ENCODE data around the gene TMEM147. TPM values are rescaled to one million over a fixed set of nuclear protein-coding genes. Genes with fewer than 3 reads are reported as not detected.

TMEM147 gene
- total and polyA plus RNA-seq, 3 donors from 2014 or later, result 125 to 146 (median 125) TPM

DNA sequence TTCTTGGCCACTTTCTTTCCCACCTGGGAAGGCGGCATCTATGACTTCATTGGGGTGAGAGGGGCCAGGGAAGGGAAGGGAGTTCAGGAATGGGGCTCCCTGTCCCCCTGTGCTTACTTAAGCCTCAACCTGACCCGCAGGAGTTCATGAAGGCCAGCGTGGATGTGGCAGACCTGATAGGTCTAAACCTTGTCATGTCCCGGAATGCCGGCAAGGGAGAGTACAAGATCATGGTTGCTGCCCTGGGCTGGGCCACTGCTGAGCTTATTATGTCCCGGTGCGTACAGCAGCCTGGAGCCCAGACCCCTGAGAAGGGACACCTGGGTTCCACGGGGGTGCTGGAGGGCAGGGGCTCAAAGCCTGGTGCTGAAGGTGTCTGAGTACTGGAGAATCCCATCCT is 1.1 kb downstream of the TMEM147 start:
- WGBS, 2 donors, result 67 to 77% methylated on average over 8 of the region's 8 CpGs
- DNase-seq, result no peak
- Histone ChIP-seq H3K27ac (no peak overlapping the region), H3K36me3 (ENCODE audit: low read depth, missing control alignments) (no peaks in the 10 kb centered on the region), H3K4me1 (peaks cover 13% of the 10 kb centered on the region), H3K4me3 (peak overlapping the region in 1 of 2 donors; percentile 93), H3K9me3 (no peaks in the 10 kb centered on the region), H3K27me3 (no peaks in the 10 kb centered on the region)
- TF ChIP-seq POLR2A (IDR thresholded peaks at IDR 0.05), result no peak
- intact Hi-C loops (cut with DNase I; ENCODE audit: low total_unique reads), result loop anchor here (10.0 kb wide), 2 partner anchors 98 to 168 kb away; partner anchors contain the start of genes COX6B1, ETV2 and KMT2B

DNA sequence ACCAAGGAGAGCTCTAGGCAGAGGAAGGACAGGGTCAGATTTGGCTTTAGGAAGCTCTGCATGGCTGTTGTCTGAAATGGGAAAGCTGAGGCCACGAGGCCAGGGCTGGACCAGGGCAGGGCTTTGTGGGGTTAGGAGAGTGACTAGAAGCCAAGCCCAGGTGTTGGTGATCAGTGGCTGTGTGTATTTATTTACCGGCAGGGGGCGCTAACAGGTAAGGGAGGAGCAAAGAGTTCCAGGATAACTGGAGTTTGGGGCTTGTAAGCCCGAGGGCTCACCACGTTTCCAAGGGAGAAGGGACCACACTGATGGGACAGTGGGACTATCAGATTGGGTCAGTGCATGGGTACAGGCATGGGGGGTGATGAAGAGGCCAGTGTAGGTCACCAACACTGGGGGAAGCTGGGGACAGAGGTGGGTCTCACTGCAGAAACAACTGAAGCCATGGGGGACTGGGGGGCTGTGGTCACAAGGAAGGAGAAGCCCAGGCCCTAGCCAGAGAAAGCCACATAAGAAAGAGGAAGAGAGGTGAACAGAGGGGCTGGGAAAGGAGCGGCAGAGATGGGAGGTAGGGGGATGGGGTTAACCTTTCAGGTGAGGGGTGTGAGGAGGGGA is 3.9 kb downstream of the TMEM147 start:
- TF ChIP-seq, protein P1, sequence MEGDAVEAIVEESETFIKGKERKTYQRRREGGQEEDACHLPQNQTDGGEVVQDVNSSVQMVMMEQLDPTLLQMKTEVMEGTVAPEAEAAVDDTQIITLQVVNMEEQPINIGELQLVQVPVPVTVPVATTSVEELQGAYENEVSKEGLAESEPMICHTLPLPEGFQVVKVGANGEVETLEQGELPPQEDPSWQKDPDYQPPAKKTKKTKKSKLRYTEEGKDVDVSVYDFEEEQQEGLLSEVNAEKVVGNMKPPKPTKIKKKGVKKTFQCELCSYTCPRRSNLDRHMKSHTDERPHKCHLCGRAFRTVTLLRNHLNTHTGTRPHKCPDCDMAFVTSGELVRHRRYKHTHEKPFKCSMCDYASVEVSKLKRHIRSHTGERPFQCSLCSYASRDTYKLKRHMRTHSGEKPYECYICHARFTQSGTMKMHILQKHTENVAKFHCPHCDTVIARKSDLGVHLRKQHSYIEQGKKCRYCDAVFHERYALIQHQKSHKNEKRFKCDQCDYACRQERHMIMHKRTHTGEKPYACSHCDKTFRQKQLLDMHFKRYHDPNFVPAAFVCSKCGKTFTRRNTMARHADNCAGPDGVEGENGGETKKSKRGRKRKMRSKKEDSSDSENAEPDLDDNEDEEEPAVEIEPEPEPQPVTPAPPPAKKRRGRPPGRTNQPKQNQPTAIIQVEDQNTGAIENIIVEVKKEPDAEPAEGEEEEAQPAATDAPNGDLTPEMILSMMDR (IDR thresholded peaks at IDR 0.05), result peak; percentile 59 to 80 (median 69)
- TF ChIP-seq POLR2A (IDR thresholded peaks at IDR 0.05), result no peak
- Histone ChIP-seq H3K27me3 (no peaks in the 10 kb centered on the region), H3K27ac (no peak overlapping the region), H3K9me3 (no peaks in the 10 kb centered on the region), H3K4me1 (peaks cover 12% of the 10 kb centered on the region), H3K36me3 (ENCODE audit: low read depth, missing control alignments) (no peaks in the 10 kb centered on the region), H3K4me3 (no peak overlapping the region)
- intact Hi-C loops (cut with DNase I; ENCODE audit: low total_unique reads), result loop anchor here (10.0 kb wide), 2 partner anchors 96 to 166 kb away; partner anchors contain the start of genes COX6B1, ETV2 and KMT2B
- WGBS, 2 donors, result 30 to 44% methylated on average over 6 of the region's 6 CpGs
- DNase-seq, result peak; percentile 39

DNA sequence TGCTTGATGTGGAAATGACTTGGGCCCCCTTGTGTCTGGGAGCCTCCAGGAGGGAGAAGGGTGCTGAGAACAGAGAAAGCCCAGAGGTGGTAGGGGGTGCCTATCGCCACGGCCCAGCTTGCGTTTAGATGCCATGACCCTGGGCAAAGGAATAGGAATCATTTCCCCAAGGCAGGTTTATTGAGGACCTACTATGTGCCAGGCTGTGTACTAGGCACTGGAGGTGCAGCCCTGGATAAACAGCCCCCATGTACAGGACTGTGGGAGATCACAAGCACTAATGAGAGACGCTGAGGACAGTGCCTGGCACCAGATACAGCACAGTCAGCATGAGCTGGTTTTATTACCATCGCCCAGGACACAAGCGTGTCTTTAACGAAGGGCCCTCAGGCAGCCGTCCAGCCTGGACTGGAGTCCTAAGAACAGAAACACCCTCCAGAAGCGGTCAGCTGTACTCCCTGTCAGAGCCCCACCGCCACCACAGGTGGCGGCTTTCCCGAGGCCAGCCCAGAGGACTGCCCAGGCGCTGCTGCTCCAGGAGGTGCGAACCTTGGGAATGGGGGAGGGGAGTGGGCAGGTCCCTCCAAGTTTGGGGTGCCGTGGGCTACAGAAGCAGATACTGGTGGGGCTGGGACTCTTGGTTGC is 4.6 kb downstream of the TMEM147 start:
- 74 to 78% methylated on average over 8 to 15 of the region's 15 CpGs for WGBS, 2 donors
- intact Hi-C loops (cut with DNase I; ENCODE audit: low total_unique reads), result loop anchor here (10.0 kb wide), 2 partner anchors 95 to 165 kb away; partner anchors contain the start of genes COX6B1, ETV2 and KMT2B
- no peaks in the 10 kb centered on the region for H3K36me3 ChIP-seq (ENCODE audit: low read depth, missing control alignments)
- no peaks in the 10 kb centered on the region for H3K9me3 ChIP-seq
- no peak overlapping the region for H3K4me3 ChIP-seq
- no peak overlapping the region for H3K27ac ChIP-seq
- H3K4me1 ChIP-seq, result peaks cover 8% of the 10 kb centered on the region
- no peak for TF ChIP-seq POLR2A (IDR thresholded peaks at IDR 0.05)
- TF ChIP-seq, protein P1 (IDR thresholded peaks at IDR 0.05), result no peak
- H3K27me3 ChIP-seq, result no peaks in the 10 kb centered on the region
- no peak for DNase-seq

DNA sequence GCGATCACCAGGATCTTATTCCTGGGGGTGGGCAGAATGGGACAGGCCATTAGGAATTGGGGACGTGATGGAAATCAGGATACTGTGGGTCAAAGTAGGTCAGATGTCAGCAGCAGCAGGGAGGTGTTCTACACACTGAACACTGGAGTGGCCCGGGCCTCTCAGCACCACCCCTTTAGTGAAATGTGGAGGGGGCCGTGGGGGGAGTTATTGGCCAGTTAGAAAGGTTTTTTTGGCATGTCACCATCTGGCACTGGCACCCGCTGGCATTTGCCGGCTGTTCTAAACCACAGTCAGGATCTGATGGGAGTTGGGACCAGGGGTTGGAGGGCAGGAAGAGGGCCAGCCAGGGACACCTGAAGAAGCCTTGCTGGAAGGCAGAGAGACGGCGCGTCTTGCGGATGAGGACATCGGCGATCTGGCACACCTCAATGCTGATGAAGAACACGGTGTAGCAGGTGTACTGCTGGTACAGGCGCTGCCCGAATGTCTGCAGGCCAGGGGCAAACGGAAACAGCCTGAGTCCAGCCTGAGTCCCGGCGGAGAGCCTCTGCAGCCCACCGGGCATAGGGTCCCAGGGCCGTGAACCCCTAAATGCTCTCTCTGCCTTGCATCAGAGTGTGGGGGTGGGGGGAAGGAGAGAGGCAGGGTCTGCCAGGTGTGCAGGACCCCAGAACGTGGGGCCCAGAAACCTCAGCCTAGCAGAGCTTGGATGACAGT is 5.8 kb downstream of the TMEM147 start:
- 80 to 87% methylated on average over 15 to 21 of the region's 21 CpGs for WGBS, 2 donors
- no peak for DNase-seq
- intact Hi-C loops (cut with DNase I; ENCODE audit: low total_unique reads), result no loop called here
- TF ChIP-seq, protein P1 (IDR thresholded peaks at IDR 0.05), result no peak
- TF ChIP-seq POLR2A (IDR thresholded peaks at IDR 0.05), result no peak
- H3K9me3 ChIP-seq, result no peaks in the 10 kb centered on the region
- peaks cover 4% of the 10 kb centered on the region for H3K4me1 ChIP-seq
- no peak overlapping the region for H3K4me3 ChIP-seq
- no peaks in the 10 kb centered on the region for H3K27me3 ChIP-seq
- H3K27ac ChIP-seq, result no peak overlapping the region
- no peaks in the 10 kb centered on the region for H3K36me3 ChIP-seq (ENCODE audit: low read depth, missing control alignments)

All from testis (tissue), 3 donors.